AG04450 (cell line): ENCODE data around the gene PLEKHO2. TPM values are rescaled to one million over a fixed set of nuclear protein-coding genes. Genes with fewer than 3 reads are reported as not detected.

Source experiments
- CTCF ChIA-PET: fragments of 300-600, 350-600 bp; formaldehyde crosslinking; extraction: SDS; loops from one replicate; lab custom pipeline; 2022; ENCODE audit warnings: antibody characterized with exemption, inconsistent platforms; lab: Charles Lee
- POLR2A ChIA-PET: fragments of 350-600 bp; formaldehyde crosslinking; extraction: SDS; loops from one replicate; lab custom pipeline; 2021; ENCODE audit warnings: antibody characterized with exemption, inconsistent platforms; lab: Yijun Ruan, JAX
- DNase-seq: peaks from one replicate; pipeline ENCODE4 v3.0.0-alpha.2; 2011; ENCODE audit warnings: low read depth, low spot score
- H3K27ac ChIP-seq: one replicate; pipeline ENCODE4 v1.5.1; 2012; ENCODE audit warnings: low read depth, low read length, control low read depth
- H3K27me3 ChIP-seq: one replicate; pipeline ENCODE4 v1.6.0; 2012; ENCODE audit warnings: low read length; ENCODE audit not compliant: control insufficient read depth, insufficient read depth
- H3K4me3 ChIP-seq: 2 replicates; pipeline ENCODE4 v1.5.1; 2011; ENCODE audit warnings: mild to moderate bottlenecking, low read depth, low read length, control low read depth
- H3K9me3 ChIP-seq: 2 replicates; pipeline ENCODE4 v1.5.1; 2012; ENCODE audit warnings: low read length; ENCODE audit not compliant: control insufficient read depth, insufficient read depth
- polyA plus RNA-seq: library from polyadenylated mRNA; depleted of rRNA; stranded (reverse); fragments of >200 nt; gene quantifications from 2 replicates; pipeline ENCODE4 v1.2.3, GENCODE V29; 2011
- TF ChIP-seq, protein P1 (sequence below): IDR thresholded peaks from 2 replicates; pipeline ENCODE4 v1.5.1; 2011; ENCODE audit warnings: low read depth, low read length, control low read depth, inconsistent platforms

PLEKHO2 gene
- polyA plus RNA-seq, 1 experiment = 29.5 TPM

- CTCF ChIA-PET = no interaction called here
- H3K4me3 ChIP-seq = no peak overlapping the region
- POLR2A ChIA-PET = interaction anchor here (0.8 to 1.7 kb wide), 5 partner anchors 10 to 68 kb away, joined by 3 to 4 read pairs (median 3); partner anchors contain the start of gene PIF1
- H3K27me3 ChIP-seq = no peaks in the 10 kb centered on the region
- H3K27ac ChIP-seq = peak overlapping the region; percentile 68
- no peaks in the 10 kb centered on the region; the same call in 1 of the 2 replicates for H3K9me3 ChIP-seq
- TF ChIP-seq, protein P1, sequence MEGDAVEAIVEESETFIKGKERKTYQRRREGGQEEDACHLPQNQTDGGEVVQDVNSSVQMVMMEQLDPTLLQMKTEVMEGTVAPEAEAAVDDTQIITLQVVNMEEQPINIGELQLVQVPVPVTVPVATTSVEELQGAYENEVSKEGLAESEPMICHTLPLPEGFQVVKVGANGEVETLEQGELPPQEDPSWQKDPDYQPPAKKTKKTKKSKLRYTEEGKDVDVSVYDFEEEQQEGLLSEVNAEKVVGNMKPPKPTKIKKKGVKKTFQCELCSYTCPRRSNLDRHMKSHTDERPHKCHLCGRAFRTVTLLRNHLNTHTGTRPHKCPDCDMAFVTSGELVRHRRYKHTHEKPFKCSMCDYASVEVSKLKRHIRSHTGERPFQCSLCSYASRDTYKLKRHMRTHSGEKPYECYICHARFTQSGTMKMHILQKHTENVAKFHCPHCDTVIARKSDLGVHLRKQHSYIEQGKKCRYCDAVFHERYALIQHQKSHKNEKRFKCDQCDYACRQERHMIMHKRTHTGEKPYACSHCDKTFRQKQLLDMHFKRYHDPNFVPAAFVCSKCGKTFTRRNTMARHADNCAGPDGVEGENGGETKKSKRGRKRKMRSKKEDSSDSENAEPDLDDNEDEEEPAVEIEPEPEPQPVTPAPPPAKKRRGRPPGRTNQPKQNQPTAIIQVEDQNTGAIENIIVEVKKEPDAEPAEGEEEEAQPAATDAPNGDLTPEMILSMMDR = no peak
- peak; percentile 81 for DNase-seq
Measured at GRCh38 chr15:64893481-64894394, 52.0 kb downstream of the PLEKHO2 start.

DNA sequence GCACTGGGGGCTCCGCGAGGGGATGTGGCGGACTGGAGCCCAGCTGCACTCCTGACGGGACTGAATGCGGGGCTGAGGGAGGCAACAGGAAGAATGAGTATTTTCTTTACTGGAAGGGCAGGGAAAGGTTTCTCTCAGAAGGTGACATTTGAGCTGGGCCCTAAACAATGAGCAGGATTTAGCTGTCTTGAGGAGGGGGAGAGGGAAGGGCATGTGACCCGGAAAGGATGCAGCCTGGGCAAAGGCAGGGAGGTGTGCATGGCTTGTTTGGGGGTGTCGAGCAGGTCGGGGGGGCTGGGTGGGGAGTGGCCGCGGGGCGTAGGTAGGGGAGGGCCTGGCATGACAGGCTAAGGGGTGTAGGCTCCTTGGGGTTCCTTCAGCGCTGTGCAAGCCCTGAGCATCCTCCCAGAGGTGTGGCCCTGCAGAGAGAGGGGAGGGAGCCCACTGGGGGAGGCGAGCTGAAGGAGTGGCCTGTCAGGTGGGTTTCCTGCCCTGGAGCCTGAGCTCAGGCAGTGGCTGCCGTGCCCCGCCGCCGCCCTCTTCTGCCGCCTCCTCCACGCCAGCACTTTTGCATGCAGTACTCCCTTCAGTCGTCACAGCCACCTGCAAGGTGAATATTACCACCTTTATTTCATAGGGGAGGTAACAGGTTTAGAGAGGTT is 52.8 kb downstream of the PLEKHO2 start:
- no peaks in the 10 kb centered on the region for H3K27me3 ChIP-seq
- POLR2A ChIA-PET = interaction anchor here (0.9 to 1.7 kb wide), 4 partner anchors 10 to 53 kb away, joined by 3 to 4 read pairs (median 4); no protein-coding TSS in a partner anchor
- no peak for DNase-seq
- no peak overlapping the region for H3K4me3 ChIP-seq
- TF ChIP-seq, protein P1 = no peak
- CTCF ChIA-PET = no interaction called here
- H3K9me3 ChIP-seq = no peaks in the 10 kb centered on the region; the same call in 1 of the 2 replicates
- H3K27ac ChIP-seq = peak overlapping the region; percentile 68

GRCh38 chr15:64895285-64896065 is 53.8 kb downstream of the PLEKHO2 start:
- H3K27ac ChIP-seq = peak overlapping the region; percentile 65
- CTCF ChIA-PET = no interaction called here
- POLR2A ChIA-PET = interaction anchor here (1.7 kb wide), 2 partner anchors 11 to 54 kb away, joined by 4 read pairs; no protein-coding TSS in a partner anchor
- TF ChIP-seq, protein P1 = no peak
- peak overlapping the region; percentile 27; the same call in 1 of the 2 replicates for H3K4me3 ChIP-seq
- DNase-seq = no peak
- H3K9me3 ChIP-seq = no peaks in the 10 kb centered on the region; the same call in 1 of the 2 replicates
- H3K27me3 ChIP-seq = no peaks in the 10 kb centered on the region

DNA sequence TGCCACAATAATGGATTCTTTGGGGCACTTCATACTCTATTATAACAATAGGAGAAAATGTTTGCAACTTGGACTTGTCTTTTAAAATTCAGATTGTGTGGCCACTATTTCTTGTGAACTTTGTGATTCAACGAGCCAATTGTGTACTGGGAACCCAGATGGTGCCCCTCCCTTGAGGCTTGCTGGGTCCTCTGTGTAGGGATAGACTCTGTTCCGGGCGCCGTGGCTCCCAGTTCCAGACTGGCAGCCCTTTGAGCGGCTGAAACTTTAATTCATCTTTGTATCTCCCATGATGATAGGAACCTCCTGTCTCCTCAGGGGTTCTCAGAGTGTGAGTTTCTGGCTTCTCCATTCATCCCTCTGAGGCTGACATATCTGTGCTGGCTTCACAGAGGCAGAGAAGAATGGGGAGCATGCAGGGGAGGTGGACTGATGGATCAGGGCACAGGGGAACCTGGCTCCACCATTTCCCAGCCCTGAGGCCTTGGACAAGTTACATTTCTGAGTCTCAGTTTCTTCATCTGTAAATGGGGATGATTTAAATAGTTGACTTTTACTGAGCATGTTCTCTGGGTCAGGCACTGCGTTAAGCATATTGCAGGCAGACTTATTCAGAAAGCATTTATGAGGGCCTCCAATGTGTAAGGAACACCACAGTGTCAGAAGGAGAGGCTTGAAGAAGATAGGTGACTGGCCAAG is 54.8 kb downstream of the PLEKHO2 start:
- no peak for DNase-seq
- no peaks in the 10 kb centered on the region for H3K27me3 ChIP-seq
- CTCF ChIA-PET = no interaction called here
- H3K9me3 ChIP-seq = peaks cover 8% of the 10 kb centered on the region
- no peak overlapping the region for H3K27ac ChIP-seq
- H3K4me3 ChIP-seq = no peak overlapping the region
- TF ChIP-seq, protein P1 = no peak
- POLR2A ChIA-PET = no interaction called here
